GM23338 (cell line): ENCODE results near the gene IGF2.

Experiments
- EZH2 ChIP-seq: fragments of 200-600 bp; sonication (generic); IDR thresholded peaks from one replicate; pipeline ENCODE4 v1.8.0; 2017; ENCODE audit warnings: antibody characterized with exemption, mild to moderate bottlenecking, low read depth; ENCODE audit not compliant: unreplicated experiment
- POLR2AphosphoS5 ChIP-seq: IDR thresholded peaks from 2 replicates; pipeline ENCODE4 v1.6.1; 2016; ENCODE audit warnings: antibody characterized with exemption, low read depth
- REST ChIP-seq: IDR thresholded peaks from one replicate; pipeline ENCODE4 v1.6.1; 2018; ENCODE audit warnings: antibody characterized with exemption; ENCODE audit not compliant: unreplicated experiment

- TF ChIP-seq REST: no peak
- no peak for TF ChIP-seq POLR2AphosphoS5
- no peak for TF ChIP-seq EZH2
Measured at GRCh38 chr11:2135018-2135569, 4.1 kb downstream of the IGF2 start.
